Omental fat pad (tissue), 4 donors: ENCODE results near the gene DDX27. TPM values are rescaled to one million over a fixed set of nuclear protein-coding genes. Genes with fewer than 3 reads are reported as not detected.

Experiments
- ATAC-seq: fragments of 150-250 bp; one replicate; pipeline ENCODE4 v1.9.1; 2016; ENCODE audit warnings: mild to moderate bottlenecking, moderate library complexity; ENCODE audit not compliant: low FRiP score
- DNase-seq: peaks from one replicate; pipeline ENCODE4 v3.0.0-alpha.2; 2019; ENCODE audit warnings: low spot score
- CTCF ChIP-seq, 3 donors: fragments of 450-650 bp; IDR thresholded peaks; one replicate each; pipeline ENCODE4 v1.5.1; 2016 to 2017; ENCODE audit warnings: antibody characterized with exemption in 3 of 3, mild to moderate bottlenecking in 3 of 3, moderate library complexity in 2 of 3
- total RNA-seq, 4 donors: library from RNA; depleted of rRNA; stranded (reverse); fragments of >200 nt; gene quantifications; one replicate each; pipeline ENCODE4 v1.1.0, GENCODE V29; 2016

DDX27 gene
- total RNA-seq, 4 donors from 2014 or later = 23.6 to 36.3 (median 29.4) TPM

DNA sequence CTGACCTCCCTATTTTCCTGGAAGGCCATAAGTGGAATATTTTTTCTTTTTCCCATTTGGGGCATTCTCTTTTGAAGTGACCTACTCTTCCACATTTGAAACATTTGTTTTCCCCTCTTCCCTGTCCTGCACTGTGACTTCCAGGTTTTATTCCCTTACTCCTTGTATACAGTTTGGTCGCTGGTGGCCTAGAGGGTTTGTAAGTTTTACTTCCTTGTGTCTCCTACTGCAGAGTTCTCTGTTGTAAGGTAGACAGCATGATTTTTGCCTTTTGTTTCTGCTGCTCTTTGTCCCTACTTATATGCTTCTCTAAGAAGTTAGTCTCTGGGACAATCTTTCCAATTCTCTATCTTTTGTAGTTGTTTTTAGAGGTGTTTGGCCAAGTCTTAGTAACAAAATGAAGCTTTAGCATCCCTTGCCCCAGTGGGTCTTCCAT lies 66.0 kb downstream of the DDX27 start:
- TF ChIP-seq CTCF (IDR thresholded peaks at IDR 0.05) = no peak
- no peak for ATAC-seq

GRCh38 chr20:49285813-49286494 lies 66.7 kb downstream of the DDX27 start:
- ATAC-seq (no peak), DNase-seq (no peak)
- TF ChIP-seq CTCF (IDR thresholded peaks at IDR 0.05) = no peak

More for the DNA sequence above, 66.0 kb downstream of the DDX27 start:
- no peak for DNase-seq

DNA sequence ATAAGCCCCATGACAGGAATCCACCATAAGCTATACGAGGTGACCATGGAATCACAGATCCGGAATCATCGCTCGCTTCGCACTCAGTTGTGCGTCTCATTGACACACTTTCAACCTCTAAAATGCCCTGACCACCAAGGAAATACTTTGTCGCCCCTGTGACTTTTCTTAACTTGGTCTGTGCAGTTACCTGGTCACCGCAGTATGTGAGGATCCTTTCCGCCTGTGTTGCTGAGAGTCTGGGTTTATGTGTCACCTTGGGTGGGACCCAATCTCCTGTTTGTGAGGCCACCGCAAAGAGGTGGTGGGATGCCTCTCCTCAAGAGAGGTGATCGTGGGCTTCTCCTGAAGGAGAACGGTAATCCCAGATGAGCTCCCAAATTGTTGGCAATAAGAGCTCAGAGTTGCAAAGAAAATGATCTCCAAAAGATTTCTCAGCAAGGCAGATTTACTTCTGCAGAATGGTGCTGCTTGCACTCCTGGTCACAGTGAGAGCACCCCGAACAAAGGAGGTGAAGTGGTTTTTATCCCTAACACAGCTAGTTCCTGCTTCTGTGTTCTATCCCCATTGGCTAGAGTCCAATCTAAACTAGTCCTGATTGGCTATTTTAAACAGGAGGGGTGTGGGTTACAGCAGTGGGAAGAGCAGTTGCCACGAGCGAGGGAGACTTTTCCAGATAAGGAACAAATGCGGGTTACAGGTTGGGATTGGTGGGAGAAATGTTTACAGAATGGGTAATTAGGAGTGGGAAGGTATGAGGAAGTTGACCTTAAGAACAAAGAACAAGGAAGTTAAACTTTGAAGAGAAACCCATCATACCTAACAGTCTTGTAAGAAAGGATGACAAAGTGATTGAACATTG lies 67.7 kb downstream of the DDX27 start:
- no peak for ATAC-seq
- DNase-seq = no peak
- no peak for TF ChIP-seq CTCF (IDR thresholded peaks at IDR 0.05)

DNA sequence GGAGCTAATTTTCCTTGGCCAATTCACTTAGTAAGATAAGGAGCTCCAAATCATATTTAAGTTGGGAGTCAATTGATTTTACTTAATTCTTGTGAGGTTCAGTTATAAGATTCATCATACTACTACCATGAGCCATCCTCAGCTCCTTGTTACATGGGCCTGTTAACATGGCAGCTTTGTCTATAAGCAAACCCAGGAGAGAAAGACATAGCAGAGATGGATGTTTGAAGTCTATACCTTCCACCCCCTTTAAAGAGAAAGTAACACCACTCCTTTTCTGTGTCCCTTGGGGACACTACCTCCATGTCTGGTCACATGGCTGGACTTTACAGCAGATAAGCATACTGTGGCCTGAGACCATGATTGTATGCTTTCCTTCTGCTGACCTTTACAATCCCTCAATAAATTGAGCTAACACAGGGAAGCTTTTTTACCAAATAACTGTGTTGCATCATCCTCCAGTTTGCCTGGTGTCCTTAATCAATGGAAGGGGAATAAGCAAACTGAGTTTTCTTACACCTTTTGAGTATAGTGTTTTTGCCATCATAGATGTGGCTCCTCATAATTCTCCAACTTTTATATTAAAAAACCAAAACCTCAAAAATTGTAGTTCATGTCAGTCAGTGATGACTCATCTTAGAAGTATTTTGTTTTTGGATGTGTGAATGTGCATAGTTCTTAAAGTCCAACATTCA lies 68.5 kb downstream of the DDX27 start:
- TF ChIP-seq CTCF (IDR thresholded peaks at IDR 0.05) = no peak
- no peak for DNase-seq
- no peak for ATAC-seq

- ATAC-seq (no peak), DNase-seq (no peak)
Observed at GRCh38 chr20:49288250-49288751, 69.1 kb downstream of the DDX27 start.

More at GRCh38 chr20:49288250-49288751, 69.1 kb downstream of the DDX27 start:
- no peak for TF ChIP-seq CTCF (IDR thresholded peaks at IDR 0.05)
